DMS53 (cell line): ENCODE results near the gene TNS3.

Source experiments
- DNase-seq: peaks from one replicate; lab custom pipeline; 2025; lab: John Stamatoyannopoulos, UW

The TNS3 gene

DNA sequence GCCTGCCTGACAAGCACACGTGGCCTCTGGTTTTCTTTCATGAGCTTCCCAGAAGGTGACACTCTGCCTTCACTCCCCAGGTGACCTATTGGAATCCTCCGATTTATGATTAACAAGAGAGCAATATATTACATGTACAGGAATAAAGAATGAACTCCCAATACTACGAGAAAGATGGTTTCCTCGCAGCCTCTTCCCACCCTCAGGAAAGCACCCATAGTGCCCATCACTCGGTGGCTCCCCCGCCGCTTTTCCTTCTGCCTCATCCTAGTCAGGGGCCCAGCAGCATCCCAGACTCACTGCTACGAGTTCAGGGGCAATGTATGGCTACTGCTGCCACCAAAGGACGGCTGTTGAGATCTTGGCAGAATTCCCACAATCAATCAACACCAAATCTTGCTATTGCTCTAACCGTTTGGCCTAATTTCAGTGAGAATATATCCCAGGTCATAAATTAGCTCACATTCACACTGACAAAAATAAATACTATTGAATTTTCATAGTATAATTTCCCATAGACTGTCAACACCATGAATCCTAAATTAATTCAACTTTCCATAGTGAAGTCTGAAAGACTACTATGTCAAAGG, 196.3 kb downstream of the TNS3 start:
- no peak for DNase-seq

DNA sequence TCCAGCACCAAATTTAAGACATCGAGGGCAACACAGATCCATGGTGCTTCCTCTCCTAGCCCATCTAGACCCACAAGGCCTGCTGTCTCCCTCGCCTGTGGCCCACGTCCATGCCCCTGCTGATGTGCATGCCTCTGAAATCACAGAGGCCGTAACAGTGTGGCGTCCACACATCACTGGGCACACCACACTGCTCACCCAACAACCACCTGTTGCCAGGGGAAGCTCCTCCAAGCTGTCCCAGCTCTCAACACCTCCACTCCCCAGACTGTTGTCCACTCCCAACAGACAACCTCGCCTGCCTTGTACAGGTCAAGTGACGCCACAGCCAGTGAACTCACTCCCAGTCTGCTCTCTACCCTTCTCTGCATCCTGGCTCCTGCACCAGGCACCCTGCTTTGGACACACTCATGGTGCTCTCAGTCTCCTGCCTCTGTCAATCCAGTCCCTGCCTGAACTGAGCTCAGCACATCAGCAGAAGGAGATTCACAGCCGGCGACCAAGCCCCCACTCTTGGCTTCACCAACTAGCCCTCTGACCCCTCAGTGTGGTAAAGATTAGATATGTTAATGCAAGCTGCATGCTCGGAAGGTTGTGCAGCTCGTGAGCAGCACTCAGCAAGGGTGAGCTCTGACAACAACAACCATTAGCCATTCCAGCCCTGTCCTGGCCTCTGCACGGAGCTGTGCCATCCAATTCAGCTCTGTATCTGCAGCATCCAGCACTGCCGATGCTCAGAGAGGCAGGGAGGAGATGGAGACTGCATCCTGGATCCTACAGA, 197.0 kb downstream of the TNS3 start:
- DNase-seq: no peak

DNA sequence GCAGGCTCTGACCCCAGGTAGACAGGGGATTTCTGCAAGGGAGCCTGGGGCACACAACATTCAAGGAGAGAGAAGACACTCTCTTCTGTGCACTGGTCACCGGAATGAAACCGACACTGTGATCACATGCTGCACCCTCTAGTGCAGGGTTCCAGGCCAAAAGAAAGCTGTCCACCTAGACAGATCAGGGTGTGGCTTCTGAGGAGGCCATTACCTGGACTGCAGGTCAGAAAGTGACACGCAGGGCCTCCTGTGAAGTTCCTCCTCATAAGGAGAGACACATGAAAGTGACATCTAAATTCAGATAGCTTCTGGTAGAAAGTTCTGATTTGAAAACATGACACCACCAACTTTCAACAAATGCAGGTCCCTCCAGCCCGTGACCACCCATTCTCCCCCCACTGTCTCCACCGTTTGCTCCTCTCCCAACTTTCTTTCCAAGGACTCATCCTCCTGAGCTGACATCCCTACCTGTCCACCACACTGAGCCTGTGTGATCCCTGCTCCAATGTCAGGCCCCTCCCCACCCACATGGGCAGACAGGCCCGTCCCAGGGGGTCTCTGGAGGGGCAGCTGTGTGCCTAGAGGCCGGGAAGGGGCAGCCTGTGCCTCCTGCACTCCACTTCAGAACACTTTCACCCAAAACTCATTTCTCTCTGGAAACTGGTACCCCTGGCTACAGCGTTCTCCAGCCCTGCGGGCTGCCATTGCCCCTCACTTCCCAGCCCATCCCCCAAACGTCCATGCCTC, 198.0 kb downstream of the TNS3 start:
- no peak for DNase-seq

DNA sequence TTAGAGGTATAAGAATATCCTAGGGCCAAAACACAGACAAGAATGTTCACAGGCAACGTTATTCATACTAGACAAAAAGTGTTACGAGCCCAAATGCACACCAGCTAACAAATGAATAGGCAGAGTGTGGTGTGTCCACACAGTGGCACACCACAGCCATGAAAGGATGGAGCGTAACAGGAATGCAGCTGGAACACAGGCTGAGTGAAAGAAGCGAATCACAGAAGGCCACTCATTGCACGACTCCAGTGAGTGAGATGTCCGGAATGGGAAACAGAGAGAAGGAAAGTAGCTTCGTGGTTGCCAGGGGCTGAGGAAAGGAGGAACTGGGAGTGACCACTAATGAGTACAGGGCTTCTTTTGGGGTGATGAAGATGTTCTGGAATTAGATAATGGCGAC, 198.8 kb downstream of the TNS3 start:
- no peak for DNase-seq

DNA sequence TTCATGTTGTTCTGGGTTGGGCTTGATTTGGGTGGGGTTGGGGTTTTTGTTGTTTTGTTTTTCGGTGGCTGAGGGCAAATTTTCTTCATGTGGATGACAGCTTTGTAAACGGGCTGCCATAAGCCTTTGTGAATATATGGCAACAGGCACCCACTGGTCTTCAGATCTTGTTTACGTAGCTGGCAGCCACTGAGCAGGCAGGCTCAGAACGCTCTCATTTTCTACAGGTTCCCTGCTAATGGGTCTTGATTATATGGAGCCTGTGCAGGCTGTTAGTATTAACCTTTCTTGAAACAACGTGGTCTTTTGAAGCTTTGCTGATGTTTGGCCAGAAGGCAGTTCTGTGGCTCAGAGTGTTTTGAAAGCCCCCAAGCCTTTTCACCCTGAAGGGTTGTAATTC, 199.7 kb downstream of the TNS3 start:
- no peak for DNase-seq

DNA sequence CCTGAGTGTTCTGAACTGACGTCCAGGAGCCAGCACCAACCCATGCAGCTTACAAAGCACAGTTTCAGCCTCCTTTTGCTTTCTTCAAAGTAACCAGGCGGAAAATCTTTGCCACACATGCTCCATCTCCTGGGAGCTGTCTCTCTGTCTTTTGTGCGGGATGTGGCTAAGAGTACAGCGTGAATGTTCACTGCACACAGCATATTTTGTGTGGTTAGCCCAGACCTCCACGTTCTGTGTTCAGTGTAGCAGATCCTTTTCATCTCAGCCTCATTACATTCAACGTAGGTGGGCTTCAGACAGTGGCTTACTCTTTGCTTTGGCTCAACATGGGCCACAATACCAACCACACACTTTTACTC, 200.8 kb downstream of the TNS3 start:
- no peak for DNase-seq

DNA sequence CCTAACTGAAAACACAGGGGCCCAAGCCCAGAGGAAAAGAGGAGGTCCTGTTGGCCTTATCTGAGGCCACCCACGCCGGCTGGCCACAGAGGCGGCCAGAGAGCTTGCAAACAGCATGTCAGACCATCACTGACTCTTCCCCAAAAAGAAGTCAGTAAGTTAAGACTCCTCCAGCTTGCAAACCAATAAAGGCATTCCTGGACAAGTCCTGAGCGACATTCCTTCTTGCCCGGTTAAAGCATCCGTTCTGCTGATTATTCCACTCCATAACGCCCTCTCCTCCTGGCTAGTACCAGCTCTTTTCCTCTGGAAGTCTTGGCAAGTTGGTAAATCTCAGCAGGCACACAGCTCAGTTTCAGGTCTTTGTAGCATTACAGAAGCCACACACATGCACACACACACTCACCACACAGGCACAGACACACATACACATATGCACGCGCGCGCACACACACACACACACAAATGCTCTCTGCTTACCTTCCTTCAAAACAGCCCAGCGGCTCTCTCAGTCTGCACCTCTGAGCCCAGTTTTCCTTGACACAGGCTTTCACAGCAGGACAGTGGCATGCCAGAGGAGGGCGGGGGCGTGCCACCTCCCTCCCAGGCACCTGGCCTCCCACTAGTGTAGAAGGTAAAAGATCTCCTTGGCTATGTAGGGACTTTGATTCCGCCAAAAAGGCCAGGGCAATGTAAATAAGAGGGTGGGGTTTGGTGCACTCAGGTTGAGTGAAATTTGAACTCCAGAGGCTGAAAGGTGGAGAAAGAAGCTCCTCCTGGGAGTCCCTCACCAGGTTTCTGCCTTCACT, 201.4 kb downstream of the TNS3 start:
- no peak for DNase-seq

DNA sequence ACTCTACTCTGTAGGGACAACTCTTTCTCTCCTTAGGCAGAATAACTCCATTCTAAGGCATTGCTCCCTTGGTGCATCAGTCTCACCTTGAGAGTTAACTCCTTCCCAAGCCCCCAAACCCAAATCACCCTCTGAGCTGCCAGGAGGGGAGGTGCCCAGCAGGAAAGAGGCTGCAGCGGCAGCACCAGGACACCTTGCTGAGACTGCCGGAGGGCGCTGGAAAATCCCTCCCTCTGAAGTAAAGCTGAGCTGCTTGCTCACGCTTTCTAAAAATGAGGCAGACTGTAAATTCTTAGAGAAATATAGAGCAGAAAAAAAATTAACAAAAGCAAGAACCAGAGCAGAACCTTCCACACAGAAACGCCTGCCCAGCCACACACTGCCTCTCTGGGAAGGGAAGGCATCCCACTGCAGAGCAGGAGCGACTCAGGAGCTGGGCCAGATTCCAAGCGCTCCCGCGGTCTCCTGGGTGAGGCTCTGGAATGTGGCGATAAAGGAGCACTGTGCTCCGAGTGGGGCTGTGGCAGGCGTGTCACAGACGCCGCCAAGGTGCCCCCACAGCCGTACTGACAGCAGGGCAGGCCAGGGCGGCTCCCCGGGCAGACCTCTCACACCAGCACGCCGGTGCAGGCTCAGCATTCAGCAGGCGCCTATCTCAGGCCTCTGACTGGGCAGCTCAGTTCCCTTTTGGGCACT, 202.1 kb downstream of the TNS3 start:
- DNase-seq: no peak

DNA sequence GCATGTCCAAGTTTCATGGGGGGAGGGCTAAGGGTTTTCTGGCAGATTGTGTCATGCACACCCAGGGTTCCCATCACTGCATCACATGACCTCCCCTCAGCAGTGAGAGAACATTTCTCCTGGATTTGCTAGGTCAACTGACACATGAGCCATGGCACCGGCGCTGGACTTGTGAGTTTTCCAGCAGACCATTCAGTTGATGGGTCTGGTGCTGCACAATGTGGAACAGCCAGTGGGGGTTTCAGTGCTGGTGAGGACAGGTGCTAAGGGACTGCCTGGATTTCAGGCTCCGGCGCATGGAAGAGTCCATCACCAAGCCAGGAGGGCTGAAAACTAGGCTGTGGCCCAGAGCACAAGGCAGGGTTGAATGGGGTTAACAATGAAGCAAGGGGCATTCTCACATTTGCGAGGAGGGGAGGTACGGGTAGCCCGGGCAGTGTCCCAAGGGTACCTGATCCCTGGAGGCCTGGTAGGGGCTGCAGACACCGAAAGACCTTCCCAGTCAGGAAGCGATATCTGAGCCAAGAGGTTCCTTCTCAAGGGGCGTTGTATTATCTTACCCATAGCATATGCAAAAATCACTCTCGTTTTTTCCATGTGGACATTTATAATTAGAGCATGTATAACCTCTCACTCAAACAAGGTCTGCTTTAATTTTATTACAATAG, 203.0 kb downstream of the TNS3 start:
- DNase-seq: no peak

DNA sequence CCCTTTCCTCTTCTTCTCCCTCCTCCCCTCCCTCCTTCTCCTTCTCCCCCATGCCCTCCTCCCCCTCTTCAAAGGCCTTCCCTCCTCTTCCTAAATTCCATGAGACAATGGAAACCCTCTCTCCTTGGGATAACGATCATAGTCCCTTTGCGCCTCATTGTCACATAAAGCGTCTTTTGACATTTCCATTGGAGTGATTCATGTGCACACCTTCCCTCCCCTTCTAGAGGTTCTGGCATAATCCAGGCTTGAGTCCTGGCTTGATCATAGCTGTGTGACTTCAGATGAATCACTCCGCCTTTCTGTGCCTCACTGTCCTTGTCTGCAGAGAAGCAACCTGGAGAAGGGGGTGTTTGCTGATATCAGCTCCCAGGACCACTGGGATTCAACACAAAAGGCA, 204.2 kb downstream of the TNS3 start:
- no peak for DNase-seq

DNA sequence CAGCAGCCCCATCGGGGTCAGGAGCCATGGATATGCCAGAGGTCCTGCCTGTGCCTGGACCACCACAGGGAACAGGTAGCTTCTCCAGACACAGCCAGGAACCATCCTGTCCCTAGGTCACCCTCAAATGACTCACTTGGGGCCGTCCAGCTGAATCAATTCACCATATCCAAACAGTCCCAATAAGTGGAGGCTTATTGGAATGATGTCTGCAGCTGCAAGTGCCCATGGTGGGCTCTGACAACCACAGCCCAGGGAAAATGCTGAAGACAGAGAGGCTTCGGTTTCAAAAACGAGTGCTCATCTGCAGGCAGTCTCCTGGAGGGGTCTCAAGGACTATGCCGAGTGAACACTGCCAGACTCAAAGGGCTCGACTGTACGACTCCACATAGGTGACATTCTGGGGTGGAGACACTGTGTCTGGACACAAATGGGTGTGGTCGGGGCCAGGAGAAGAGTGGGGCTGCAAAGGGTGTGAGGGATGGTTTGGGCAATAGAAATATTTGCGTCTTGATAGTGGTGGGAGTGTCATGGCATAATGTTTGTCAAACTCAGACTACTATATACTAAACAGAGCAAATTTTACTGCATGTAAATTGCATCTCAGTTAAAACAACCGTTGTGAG, 204.8 kb downstream of the TNS3 start:
- DNase-seq: no peak

DNA sequence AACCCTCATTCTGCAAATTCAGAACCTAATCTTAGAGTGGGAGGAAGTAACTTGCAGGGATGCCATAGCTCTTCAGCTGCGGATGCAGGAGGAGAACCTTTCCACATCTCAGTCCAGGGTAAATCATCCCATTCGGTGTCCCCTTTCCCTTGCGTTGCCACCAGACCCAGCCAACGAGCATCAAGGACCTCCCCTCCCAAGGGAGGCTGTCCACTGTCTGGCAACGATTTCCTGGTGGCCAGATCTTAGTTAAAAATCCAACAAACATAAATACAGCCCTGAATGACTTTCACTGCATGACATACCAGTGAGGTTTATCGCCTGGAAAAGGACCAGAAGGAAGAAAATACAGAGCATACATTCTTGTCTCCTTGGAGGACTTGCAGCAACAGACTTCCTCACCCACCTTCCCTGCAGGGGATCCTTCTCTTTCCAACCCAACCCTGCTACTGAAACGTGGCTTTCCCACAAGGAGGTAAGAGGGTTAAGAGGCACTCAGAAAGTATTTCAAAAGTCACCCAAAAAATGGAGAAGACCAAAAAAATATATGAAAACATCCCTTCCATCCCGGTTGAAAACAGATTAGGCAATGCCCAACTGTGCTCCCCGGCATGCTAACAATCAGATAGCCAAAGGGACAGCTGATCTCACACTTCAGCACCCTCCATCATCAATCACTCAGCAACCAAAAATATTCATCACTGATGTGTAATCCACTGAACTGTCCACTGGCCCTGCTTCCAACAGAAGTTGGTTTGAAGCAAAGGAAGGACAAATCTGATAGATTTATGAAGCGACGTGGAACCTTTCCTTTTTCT, 206.6 kb downstream of the TNS3 start:
- no peak for DNase-seq

DNA sequence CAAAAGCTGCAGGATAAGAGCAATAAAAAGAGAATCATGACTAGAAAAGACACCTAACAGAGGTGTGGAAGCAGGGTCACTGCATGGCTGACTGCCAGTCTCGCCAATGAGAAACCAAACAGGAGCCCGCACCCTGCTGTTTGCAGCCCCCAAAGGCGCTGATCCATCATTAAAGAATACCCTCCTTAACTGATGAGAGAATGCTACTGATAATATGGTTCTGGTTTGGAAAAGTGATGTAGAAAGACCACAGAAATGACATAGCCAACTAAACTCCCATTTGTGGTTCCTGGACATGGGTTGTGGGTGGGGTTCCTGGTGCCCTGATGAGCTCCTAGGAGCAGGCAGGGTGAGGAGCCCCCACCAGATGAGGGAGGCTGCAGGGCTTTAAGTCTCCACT, 207.4 kb downstream of the TNS3 start:
- no peak for DNase-seq

DNA sequence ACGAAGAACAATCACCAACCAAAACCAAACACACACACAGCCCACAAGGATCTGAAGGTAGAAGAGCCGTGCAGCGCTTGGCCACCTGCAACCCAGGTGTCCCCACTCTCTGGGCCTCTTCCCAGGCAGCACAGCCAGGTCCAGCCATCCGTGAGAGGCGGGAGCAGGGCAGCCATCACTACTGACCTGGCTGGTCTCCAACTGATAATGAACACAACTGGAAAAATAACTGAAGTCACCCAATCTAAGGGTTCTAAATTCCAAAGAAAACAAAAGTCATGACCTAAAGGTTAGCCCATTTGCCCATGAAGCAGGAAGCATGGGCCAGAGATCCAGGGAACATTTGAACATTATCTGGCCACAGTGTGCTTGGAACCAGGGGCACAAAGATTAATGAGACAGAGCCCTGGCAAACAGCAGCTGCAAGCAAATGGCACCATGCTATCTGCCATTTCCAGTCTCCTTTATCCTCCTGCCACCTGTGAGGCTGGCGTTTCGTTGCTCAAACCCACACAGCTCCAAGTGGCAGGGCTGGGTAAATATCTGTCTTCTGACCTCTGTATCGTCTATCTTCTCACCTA, 207.9 kb downstream of the TNS3 start:
- DNase-seq: peak; percentile 47

DNA sequence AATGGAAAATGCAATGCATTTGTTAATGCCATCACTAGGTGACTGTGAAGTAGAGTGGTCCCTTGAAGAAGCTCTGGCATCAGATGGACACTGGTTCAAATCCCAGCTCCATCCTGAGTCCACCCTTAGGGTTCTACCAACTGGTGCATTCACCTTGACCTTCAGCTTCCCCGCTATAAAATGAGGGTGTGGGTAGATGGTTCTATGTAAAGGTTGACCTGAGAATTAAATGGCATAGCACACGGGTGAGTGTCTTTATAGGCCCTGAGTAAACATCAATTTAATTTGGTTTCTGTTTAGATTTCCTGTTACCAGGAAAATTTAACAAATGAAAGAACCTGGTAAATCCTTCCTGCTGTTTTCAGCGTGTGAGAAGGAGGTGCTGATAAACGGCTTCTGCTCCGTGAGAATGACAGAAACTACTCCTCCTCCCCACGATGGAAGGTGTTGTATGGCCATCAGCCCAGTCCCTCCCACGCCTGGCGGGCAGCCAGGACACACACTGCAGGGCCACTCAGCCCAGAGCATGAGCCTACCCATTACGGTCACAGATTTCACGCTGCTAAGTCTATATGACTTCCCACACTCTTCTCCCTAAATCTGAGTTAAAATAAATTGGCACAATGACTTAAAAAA, 210.1 kb downstream of the TNS3 start:
- peak; percentile 92 for DNase-seq

DNA sequence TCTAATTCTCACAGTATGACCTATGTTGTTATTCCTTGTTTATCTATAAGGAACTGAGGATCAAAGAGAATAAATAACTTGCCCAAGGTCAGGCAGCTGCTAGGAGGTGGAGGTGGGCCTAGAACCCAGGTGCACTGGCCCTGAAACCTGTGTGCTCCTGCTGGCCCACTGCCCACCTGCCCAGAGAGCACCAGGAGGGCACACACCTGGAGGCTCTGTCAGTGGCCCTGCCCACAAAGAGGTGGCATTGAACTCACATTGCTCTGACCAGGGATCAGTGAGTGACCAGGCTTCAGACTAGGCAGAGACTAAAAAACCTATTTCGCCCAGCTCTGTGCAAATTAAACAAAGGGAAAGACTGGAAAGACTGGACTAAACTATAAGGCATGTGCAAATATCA, 210.6 kb downstream of the TNS3 start:
- no peak for DNase-seq

DNA sequence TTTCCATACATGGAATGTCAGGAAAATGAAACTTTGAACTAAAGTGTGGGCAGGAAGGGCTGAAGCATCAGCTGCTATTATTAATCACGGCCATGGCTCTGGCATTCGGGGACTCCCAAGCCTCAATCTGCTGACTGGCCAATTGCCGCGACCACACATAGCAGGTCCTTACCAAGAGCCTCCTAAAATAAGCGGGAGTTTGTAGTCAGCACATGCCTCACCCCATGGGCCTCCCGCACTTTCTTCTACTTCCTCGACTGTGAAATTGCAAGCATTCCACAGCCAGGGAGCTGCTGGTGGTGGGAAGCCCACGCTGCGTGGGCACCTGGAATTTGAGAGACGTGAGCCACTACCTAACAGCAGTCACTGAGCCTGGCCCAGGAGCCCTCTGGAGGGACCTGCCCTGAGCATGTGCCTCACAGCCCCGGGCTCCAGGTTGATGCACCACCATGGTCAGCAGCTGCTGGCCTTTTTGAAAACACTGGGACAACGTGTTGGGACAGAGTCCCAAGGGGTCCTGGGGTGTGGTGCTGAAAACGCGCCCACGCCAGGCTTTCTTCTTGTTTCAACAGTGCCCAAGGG, 211.4 kb downstream of the TNS3 start:
- DNase-seq: no peak

DNA sequence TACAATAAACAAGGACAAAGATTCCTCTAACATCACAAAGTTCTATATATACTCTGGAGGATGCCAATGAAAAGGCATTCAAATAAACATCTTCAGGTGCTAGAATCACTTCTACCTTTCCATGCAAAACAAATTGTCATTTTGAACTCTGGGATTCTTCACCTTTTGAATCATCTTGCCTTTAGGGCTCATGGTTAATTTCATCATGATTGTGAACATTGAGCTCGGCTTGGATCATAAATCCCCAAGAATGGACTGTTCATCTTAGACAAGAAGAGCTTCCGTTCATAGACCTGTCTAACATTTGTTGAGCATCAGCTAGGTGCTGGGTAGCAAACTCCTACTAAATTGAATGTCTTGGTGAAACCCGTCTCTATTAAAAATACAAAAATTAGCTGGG, 212.2 kb downstream of the TNS3 start:
- DNase-seq: no peak
